ENCODE results near the gene TMEM178B.

DNA sequence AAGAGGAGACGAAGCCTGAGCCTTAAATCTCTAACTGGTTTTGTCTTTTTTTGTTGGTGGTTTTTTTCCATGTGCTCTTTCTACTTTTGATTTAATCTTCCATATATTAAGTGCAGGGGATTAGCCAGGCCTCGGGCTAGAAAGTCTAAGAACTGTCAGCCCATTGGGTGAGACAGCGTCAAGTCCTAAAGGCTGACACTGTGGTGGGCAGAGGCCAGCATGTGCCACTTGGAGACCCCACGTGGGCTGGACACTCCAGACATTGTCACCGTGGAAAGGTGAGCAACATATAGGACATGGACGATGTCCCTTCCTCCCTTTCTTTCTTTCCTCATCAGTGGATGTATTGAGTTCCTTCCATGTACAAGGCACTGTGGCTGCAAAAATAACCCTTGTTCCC lies 129.3 kb downstream of the TMEM178B start:
- TF ChIP-seq HES2 (IDR thresholded peaks at IDR 0.05) = no peak
- no peak for TF ChIP-seq MYC (IDR thresholded peaks at IDR 0.05; ENCODE audit: borderline replicate concordance, low read length)
- no peak for TF ChIP-seq CTCF (IDR thresholded peaks at IDR 0.05)
- TF ChIP-seq KDM5A (IDR thresholded peaks at IDR 0.05) = no peak
- no peak for TF ChIP-seq POLR2A (IDR thresholded peaks at IDR 0.05; ENCODE audit: low read length)

Data from A549 (cell line).